Tibial nerve (tissue), 4 donors: ENCODE results near the gene KIF17. TPM values are rescaled to one million over a fixed set of nuclear protein-coding genes. Genes with fewer than 3 reads are reported as not detected.

ENCODE experiments used
- DNase-seq, 2 donors: peaks; one replicate each; pipeline ENCODE4 v3.0.0-alpha.2; 2019; ENCODE audit warnings: low spot score in 2 of 2
- H3K27ac ChIP-seq, 4 donors: fragments of 200-600 bp; sonication (generic) in 3 of 4; one replicate each; pipeline ENCODE4 v1.5.1; 2017 to 2019; ENCODE audit warnings: mild to moderate bottlenecking in 1 of 4
- H3K27me3 ChIP-seq, 2 donors: fragments of 200-600 bp; sonication (generic) in 1 of 2; one replicate each; pipeline versions ENCODE4 v1.5.1 to v1.6.0; 2017 to 2019
- H3K36me3 ChIP-seq, 3 donors: fragments of 200-600 bp; sonication (generic); one replicate each; pipeline ENCODE4 v1.5.1; 2018 to 2019
- H3K4me1 ChIP-seq, 4 donors: fragments of 200-600 bp; sonication (generic) in 3 of 4; one replicate each; pipeline ENCODE4 v1.5.1; 2017 to 2019
- H3K4me3 ChIP-seq, 4 donors: fragments of 200-600 bp; sonication (generic) in 3 of 4; one replicate each; pipeline ENCODE4 v1.5.1; 2017 to 2019; ENCODE audit warnings: mild to moderate bottlenecking in 1 of 4, moderate library complexity in 1 of 4
- H3K9me3 ChIP-seq, 4 donors: fragments of 200-600 bp; sonication (generic) in 3 of 4; one replicate each; pipeline ENCODE4 v1.5.1; 2017 to 2019
- EP300 ChIP-seq, 2 donors: sonication (generic); formaldehyde crosslinking; IDR thresholded peaks; one replicate each; pipeline ENCODE4 v1.6.1; 2017; ENCODE audit warnings: antibody characterized with exemption in 2 of 2, mild to moderate bottlenecking in 1 of 2
- POLR2A ChIP-seq, 2 donors: fragments of 450-650 bp; IDR thresholded peaks; one replicate each; pipeline ENCODE4 v1.6.1; 2017; ENCODE audit warnings: antibody characterized with exemption in 2 of 2, mild to moderate bottlenecking in 2 of 2, moderate library complexity in 2 of 2
- WGBS, 2 donors: methylation state at CpG; one replicate each; pipeline ENCODE4 v1.1.5; 2018; 5-methylcytosine and 5-hydroxymethylcytosine counted together
- total RNA-seq, 4 donors: library from RNA; depleted of rRNA; stranded (reverse); fragments of >200 nt; gene quantifications; one replicate each; pipeline ENCODE4 v1.1.0, GENCODE V29; 2016
- TF ChIP-seq, protein P1 (sequence below), 5 experiments: fragments of 200-600 bp in 3 of 5; fragments of 450-650 bp in 2 of 5; sonication (generic) in 3 of 5; IDR thresholded peaks; one replicate each; pipeline ENCODE4 v1.5.1; 2016 to 2019; ENCODE audit warnings: antibody characterized with exemption in 5 of 5, mild to moderate bottlenecking in 3 of 5, moderate library complexity in 2 of 5

Gene KIF17
- total RNA-seq, 4 donors from 2014 or later: 0.59 to 4.2 (median 3.3) TPM

DNA sequence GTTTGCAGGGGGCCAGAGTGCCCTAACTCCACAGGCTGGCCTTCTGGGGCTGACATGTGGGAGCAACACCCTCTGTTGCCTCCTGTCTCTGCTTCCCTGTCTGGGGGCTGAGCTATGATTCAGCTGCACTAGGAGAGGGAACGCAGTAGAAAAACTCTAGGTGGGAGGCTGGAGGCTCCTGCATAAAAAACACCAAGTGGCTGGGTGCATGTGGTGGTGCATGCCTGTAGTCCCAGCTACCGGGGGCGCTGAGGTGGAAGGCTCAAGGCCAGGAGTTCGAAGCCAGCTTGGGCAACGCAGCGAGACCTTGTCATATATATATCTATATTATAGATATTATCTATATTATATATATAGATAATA lies 5.6 kb downstream of the KIF17 start:
- Histone ChIP-seq H3K4me1 (peaks cover 0 to 2% (median 1%) of the 10 kb centered on the region in 4 donors), H3K9me3 (no peaks in the 10 kb centered on the region), H3K4me3 (no peak overlapping the region), H3K36me3 (no peaks in the 10 kb centered on the region), H3K27me3 (peaks cover 0 to 29% of the 10 kb centered on the region in 2 donors), H3K27ac (no peak overlapping the region)
- 81 to 87% methylated on average over 6 of the region's 6 CpGs for WGBS, 2 donors
- TF ChIP-seq, protein P1, sequence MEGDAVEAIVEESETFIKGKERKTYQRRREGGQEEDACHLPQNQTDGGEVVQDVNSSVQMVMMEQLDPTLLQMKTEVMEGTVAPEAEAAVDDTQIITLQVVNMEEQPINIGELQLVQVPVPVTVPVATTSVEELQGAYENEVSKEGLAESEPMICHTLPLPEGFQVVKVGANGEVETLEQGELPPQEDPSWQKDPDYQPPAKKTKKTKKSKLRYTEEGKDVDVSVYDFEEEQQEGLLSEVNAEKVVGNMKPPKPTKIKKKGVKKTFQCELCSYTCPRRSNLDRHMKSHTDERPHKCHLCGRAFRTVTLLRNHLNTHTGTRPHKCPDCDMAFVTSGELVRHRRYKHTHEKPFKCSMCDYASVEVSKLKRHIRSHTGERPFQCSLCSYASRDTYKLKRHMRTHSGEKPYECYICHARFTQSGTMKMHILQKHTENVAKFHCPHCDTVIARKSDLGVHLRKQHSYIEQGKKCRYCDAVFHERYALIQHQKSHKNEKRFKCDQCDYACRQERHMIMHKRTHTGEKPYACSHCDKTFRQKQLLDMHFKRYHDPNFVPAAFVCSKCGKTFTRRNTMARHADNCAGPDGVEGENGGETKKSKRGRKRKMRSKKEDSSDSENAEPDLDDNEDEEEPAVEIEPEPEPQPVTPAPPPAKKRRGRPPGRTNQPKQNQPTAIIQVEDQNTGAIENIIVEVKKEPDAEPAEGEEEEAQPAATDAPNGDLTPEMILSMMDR (IDR thresholded peaks at IDR 0.05): no peak
- TF ChIP-seq EP300 (IDR thresholded peaks at IDR 0.05) (no peak), POLR2A (IDR thresholded peaks at IDR 0.05) (no peak)
- no peak for DNase-seq

- no peak for TF ChIP-seq EP300 (IDR thresholded peaks at IDR 0.05)
- no peak for TF ChIP-seq POLR2A (IDR thresholded peaks at IDR 0.05)
- TF ChIP-seq, protein P1 (IDR thresholded peaks at IDR 0.05): no peak
- no peak for DNase-seq
- H3K4me1 ChIP-seq: no peaks in the 10 kb centered on the region
- 73 to 78% methylated on average over 27 to 29 of the region's 29 CpGs for WGBS, 2 donors
- no peak overlapping the region for H3K4me3 ChIP-seq
- H3K27ac ChIP-seq: no peak overlapping the region
- H3K36me3 ChIP-seq: no peaks in the 10 kb centered on the region
- peaks cover 0 to 23% of the 10 kb centered on the region in 2 donors for H3K27me3 ChIP-seq
- H3K9me3 ChIP-seq: no peaks in the 10 kb centered on the region
These were observed 6.3 kb downstream of the KIF17 start for GRCh38 chr1:20711285-20712214.

- no peak for DNase-seq
- Histone ChIP-seq H3K4me3 (no peak overlapping the region), H3K27ac (no peak overlapping the region), H3K4me1 (no peaks in the 10 kb centered on the region), H3K27me3 (peaks cover 0 to 14% of the 10 kb centered on the region in 2 donors), H3K9me3 (no peaks in the 10 kb centered on the region), H3K36me3 (no peaks in the 10 kb centered on the region)
- TF ChIP-seq, protein P1 (IDR thresholded peaks at IDR 0.05): no peak
- TF ChIP-seq POLR2A (IDR thresholded peaks at IDR 0.05) (no peak), EP300 (IDR thresholded peaks at IDR 0.05) (no peak)
- 43 to 44% methylated on average over 18 of the region's 18 CpGs for whole genome bisulfite sequencing, 2 donors
These were observed 7.1 kb downstream of the KIF17 start for GRCh38 chr1:20710469-20711284.

DNA sequence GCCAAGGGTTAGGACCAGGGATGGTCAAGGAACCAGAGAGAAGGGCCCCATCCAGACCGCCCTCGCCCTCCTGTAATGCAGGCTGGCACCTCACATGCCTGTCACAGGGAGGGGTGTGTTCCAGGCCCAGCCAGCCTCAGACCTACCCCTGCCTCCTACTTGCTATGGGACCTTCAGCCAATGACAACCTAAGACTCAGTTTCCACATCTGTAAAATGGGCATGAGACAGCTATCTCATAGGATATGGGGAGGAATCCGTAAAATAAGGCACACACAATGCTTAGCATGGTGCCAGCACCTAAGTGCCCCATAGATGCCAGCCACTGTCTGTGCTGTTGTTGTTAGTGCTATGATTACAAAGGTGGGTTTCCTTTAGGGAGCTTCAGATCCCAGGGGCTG lies 7.9 kb downstream of the KIF17 start:
- Histone ChIP-seq H3K27me3 (peaks cover 0 to 10% of the 10 kb centered on the region in 2 donors), H3K4me3 (no peak overlapping the region), H3K27ac (no peak overlapping the region), H3K9me3 (no peaks in the 10 kb centered on the region), H3K4me1 (no peaks in the 10 kb centered on the region), H3K36me3 (no peaks in the 10 kb centered on the region)
- 88 to 91% methylated on average over 3 of the region's 3 CpGs for WGBS, 2 donors
- DNase-seq: no peak
- no peak for TF ChIP-seq EP300 (IDR thresholded peaks at IDR 0.05)
- TF ChIP-seq, protein P1 (IDR thresholded peaks at IDR 0.05): no peak
- TF ChIP-seq POLR2A (IDR thresholded peaks at IDR 0.05): no peak
